GM19372 (cell line): Measurements from ENCODE around the gene VCAN.

Source experiments
- ATAC-seq: cut with Tn5 transposase; IDR thresholded peaks from one replicate; pipeline ENCODE4 v1.9.1; 2021; ENCODE audit warnings: mild to moderate bottlenecking, low read depth, moderate library complexity; ENCODE audit not compliant: unreplicated experiment

Gene VCAN

GRCh38 chr5:83527722-83528438, 56.3 kb downstream of the VCAN start:
- ATAC-seq, result no peak

DNA sequence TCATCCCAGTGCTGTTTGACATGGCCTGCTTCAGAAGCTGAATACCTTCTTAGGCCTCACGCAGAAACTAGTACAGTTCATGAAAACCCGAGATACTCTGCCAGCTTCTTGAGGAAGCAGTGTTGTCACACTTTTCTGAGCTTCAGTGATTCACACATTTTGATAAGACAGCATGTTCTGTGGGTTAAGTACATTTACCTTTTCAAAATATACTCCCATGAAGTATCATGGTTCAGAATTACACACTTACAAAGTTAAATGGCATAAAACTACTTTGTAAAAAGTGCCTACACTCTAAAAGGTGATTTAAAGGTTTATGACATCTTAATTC, 56.9 kb downstream of the VCAN start:
- no peak for ATAC-seq

DNA sequence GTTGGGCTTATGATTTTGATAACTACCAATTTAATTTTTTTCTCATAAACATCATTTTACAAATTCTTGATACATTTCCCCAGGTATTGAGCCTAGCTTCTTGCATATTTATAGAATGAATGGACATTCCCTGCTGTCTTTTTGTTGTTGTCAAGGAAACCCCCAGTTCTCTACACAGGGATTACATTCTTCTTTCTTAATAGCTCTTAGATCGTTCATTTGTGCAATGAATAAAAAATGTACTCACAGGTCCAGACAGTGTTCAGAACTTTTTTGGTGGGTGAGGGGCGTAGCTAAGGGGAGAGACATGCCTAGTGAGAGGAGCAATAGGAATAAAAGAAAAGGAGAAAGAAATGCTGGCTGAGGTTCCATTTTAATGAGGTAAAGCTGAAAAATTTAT, 58.6 kb downstream of the VCAN start:
- ATAC-seq, result no peak

DNA sequence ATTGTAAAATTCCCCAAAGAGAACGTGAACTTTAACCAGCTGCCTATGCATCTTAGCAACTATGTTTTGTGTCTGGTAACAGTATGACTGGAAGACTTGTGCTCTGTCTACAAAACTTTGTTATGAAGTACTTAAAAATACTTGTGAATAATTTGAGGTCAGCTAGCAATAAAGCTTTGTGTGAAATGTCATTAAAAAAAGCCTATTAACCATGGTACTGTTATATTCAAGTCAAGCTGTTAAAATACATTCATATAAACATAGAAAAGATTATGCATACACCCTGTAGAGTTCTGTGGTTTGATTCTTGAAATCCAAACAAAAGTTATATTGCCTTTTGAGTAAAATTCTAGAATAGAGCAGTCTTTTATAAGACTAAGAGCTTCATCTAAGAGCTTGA, 60.1 kb downstream of the VCAN start:
- ATAC-seq, result no peak

GRCh38 chr5:83538786-83539462, 67.4 kb downstream of the VCAN start:
- ATAC-seq, result peak; percentile 79

GRCh38 chr5:83539463-83539790, 67.9 kb downstream of the VCAN start:
- no peak for ATAC-seq

GRCh38 chr5:83540105-83540504, 68.6 kb downstream of the VCAN start:
- ATAC-seq, result no peak

GRCh38 chr5:83540783-83541182, 69.2 kb downstream of the VCAN start:
- no peak for ATAC-seq

DNA sequence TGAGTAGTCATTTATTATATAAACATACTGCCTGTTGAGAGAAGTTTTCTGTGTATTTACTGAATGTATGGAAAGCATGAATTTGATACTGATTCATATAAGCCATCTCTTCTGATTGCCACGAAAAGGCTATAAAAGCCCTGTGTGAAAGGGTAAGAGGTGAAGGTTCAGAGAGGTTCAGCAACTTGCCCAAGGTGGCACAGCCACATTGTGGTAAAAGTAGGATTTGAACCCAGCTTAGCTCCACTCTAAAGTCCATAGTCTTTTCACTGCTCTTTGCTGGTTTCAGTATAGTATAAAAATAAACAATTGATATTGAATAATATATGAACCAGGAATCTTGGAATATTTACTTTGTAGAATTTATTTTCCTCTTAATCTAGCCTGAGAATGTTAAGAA, 71.3 kb downstream of the VCAN start:
- ATAC-seq, result no peak

DNA sequence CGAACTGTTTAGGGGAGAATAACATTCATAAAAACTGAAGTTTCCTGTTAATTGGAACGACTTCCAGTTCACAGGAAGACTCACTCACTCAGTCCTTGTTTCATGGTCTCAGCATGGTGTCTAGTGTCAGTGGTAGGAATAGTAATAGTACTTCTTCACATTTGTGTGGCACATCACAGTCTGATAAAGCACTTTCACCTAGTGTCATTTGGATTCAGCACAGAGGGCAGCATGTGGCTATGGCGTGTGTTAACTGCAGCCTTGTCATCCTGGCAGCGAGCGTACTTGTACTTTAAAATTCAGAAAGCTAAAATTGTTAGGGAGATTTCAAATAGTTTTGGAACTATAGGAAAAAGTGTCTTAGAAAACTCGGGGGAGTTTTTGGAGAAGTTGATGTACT, 72.4 kb downstream of the VCAN start:
- no peak for ATAC-seq

GRCh38 chr5:83547161-83547560, 75.6 kb downstream of the VCAN start:
- ATAC-seq, result no peak

DNA sequence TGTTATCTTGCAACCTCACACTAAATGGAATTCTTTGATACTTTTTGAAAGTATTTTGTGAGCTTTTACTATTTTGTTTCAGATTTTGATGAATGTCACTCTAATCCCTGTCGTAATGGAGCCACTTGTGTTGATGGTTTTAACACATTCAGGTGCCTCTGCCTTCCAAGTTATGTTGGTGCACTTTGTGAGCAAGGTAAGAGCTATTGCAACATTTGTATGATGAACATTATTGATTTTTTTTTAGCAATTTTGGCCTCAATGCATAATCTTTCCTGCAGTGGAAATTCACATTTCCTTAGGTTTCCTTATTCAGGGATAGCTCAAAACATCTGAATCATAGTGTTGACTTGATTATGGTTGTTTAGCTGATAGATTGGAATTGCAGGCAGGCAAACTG, 76.3 kb downstream of the VCAN start:
- no peak for ATAC-seq

DNA sequence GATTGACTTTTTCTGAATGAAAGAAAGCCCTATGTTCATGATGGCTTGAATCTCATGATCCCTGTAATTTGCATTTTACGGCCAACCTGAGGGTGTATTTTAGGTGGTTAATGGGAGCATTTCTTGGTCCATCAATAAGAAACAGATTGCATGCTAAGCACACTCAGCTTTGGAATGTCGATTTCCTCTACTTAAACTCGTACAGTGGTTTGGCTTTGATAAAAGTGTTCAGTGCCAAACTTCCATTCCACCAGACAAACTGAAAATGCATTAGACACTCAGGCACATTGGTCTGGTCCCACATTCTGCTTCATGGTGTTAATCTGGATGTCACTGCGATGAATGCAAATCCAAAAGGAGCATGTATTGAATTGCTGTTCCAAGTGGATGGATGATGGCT, 77.0 kb downstream of the VCAN start:
- ATAC-seq, result no peak

DNA sequence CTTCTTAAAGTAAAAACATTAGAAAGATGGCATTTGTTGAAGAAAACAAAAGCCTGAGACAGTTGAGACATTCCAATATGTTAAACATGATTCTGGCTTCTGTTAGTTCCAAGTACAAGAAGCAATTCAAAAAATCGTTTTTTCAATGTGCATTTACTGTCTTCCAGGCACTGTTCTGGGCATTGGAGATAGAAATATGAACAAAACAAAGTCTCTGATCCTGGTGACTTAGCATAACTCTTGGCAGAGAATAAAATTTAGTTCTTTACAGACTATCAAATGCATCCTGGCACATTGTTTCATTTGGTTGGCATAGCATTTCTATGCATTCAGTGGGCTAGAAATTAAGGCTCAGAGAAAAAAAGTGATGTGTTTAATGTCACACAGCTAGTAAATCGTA, 77.5 kb downstream of the VCAN start:
- no peak for ATAC-seq

GRCh38 chr5:83549674-83550073, 78.1 kb downstream of the VCAN start:
- ATAC-seq, result no peak

DNA sequence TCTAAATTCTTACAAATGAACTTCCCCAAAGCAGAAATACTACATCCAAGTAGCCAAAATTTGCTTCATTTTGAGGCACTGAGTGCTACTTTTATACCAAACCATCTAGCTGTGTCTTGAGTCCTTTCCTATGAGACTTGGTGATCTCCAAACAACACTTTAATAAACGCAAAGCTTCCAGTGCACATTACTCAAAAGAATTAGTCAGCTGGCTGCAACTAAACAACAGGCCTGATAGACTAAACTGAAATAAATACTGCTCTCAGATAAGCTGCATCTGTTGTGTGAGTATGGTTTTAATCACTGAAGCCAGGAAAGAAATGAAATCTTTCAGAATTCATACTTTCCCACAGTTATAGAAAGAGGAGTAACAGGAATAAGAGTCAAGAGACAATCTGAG, 80.3 kb downstream of the VCAN start:
- ATAC-seq, result no peak

- no peak for ATAC-seq
Observed at GRCh38 chr5:83552275-83552674, 80.7 kb downstream of the VCAN start.

DNA sequence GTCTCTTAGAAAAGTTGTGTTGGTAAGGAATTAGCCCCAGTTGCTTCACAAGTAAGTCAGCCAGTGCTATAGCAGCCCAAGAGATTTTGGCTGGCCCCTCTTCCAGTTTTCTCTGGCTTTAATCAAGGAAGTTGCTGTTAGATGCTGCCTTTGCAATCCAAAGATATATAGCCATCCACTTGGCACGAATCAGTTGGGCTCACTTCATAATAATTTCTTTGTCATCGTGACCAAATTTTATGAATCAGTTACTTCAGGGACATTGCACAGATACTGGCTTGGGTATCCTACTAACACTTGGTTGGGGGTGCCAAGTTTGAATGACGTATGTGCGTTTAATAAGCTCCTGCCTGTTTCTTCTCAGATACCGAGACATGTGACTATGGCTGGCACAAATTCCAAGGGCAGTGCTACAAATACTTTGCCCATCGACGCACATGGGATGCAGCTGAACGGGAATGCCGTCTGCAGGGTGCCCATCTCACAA, 81.5 kb downstream of the VCAN start:
- no peak for ATAC-seq

DNA sequence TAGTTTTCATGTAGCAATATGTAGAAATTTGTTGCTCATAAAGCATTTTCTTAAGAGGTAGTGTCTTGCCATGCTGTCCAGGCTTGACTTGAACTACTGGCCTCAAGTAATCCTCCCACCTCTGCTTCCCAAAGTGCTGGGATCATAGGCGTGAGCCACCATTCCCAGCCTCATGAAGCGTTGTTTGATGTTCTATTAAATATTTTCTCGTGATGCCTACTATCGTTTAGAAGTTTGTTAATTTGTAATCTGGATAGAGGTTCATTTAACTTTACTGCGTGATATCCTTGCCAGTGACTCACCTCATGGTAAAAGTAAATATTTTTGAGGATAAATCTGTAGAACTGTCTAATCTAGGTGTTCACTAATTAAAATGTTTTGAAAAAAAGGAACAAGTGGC, 82.6 kb downstream of the VCAN start:
- no peak for ATAC-seq

- ATAC-seq, result no peak
Observed at GRCh38 chr5:83554686-83555085, 83.1 kb downstream of the VCAN start.

DNA sequence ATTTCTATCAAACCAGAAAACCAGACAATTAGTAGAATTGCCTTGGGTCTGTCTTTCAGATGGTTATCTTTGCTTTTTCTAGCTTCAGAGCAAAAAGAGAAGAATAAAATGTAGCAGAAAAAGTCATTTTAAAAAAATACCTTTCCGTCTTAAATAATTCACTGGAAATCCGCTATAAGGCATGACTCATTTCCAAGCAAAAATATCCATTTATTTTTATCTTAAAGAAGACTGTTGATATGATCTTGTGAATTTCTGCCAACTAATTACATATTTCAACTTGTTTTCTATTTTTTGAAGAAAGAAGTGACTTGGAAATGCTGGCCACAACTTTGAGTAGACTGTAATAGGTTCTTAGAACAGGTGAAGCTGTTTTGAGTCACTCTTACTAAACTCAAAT, 83.7 kb downstream of the VCAN start:
- ATAC-seq, result no peak

DNA sequence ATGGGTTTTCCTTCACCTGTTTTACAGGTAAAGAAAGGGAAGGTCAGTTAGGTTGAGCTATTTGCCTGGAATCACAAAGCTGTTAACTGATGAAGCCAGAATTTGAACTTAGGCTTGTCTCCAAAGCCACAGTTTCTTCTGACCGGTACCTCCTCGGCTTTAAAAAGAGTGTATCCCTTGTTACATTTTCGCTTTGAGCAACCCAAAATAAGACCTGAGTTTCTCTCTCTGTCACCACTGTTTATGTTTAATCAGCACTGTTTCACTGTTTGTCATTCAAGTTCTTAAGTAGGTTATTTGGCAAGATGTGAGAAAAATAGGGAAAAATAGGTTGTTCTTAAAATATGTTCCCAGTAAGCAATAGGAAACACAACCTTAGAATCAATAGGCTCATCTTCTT, 84.6 kb downstream of the VCAN start:
- peak; percentile 72 for ATAC-seq
